Measurements from ENCODE around the gene LAIR2.
A peak's percentile ranks its signal among the peaks of the same experiment; 100 is the strongest.
"Not testable (repeated sequence)": the region's sequence is repeated elsewhere in the genome, so short reads cannot be mapped to it uniquely, and the experiment has no call there.

Gene LAIR2

DNA sequence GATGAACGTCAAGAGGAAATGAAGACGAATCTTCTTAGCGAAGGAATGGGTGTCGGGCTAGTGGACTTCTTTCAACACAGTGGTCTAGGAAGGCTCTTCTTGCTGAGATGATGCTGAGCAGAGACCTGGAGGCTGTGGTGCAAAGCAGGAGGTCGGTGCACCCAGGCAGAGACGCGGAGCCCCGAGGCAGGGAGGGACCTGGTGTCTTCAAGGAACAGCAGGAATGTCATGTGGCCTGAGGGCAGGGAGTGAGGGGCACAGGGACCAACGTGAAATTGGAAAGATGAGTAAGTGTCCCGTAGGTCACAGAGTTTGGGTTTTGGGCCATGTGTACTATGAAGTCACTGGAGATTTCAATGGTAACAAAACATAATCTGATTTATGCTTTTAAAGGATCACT, 18.2 kb upstream of the LAIR2 start:
- intact Hi-C loops (cut with DNase I): no loop called here
- DNase-seq: no peak

- intact Hi-C loops (cut with DNase I): no loop called here
- no peak for DNase-seq
Measured at GRCh38 chr19:54485851-54486250, 16.8 kb upstream of the LAIR2 start.

DNA sequence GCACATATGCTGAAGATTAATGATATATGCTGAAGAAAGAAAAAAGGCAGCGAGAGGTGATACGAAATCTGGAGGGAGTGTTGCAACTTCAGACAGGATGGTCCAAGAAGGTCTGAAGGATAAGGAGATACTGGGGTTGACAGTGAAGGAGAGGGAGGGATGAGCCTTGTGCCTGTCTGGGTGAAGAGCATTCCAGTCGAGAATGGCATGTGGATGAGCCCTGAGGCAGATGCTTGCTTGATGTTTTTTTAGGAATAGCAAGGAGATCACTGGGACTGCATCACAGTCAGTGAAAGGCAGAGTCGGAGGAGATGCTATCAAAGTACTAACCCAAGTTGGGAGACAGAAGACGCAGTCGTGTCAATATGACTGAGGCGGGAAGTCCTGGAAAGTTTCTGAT, 13.3 kb upstream of the LAIR2 start:
- DNase-seq: no peak
- intact Hi-C loops (cut with DNase I): no loop called here

DNA sequence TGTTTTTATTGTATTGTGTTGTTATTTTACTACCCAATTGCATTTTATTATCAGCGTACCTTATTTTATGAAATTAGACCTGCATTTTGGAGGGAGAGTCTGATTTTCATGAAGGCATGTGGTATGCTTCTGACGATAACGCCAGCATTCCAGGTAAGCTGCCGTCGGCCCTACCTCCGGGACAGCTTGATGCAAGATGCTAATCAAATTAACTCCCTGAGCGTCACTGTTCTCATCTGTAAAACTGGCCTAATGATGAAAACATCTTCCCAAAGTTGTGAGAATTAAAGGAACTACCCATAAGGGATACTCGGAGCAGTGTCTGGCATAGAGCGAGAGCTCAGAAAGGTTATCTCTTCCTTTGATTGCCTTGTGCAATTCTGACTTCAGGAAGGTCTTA, 12.9 kb upstream of the LAIR2 start:
- intact Hi-C loops (cut with DNase I): no loop called here
- DNase-seq: no peak

DNA sequence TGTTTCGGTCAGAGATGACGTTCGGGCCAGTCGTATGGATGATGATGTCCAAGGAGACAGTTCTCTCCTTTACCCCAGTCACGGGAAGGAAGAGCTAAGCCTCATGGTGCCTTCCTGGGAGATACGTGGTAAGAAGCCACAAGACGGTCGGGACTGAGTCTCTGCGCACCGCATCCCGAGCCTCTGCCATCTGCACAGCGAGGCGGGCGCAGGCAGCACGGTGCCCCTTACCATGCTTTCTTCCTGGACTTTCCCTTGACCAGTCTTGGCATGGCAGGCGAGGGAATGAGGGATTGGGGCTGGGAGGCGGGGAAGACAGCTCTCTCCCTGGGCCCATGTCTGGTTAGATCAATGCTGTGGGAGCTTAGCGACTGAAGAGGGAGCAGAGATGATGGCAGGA, 10.1 kb upstream of the LAIR2 start:
- DNase-seq: no peak
- intact Hi-C loops (cut with DNase I): no loop called here

DNA sequence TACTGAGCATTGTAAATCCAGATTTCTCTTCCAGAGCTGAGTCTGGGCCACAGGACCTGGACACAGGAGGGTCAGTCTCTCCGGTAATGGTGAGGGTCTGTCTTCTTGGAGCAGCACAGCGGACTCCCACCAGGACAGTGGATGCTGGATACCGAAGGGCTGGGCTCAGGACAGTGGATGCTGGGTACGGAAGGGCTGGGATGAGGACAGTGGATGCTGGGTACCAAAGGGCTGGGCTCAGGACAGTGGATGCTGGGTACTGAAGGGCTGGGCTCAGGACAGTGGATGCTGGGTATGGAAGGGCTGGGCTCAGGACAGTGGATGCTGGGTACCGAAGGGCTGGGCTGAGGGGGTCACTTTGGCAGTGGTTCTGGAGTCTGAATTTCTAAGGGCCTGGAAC, 9.6 kb upstream of the LAIR2 start:
- intact Hi-C loops (cut with DNase I); DNase-seq: not testable (repeated sequence)

- intact Hi-C loops (cut with DNase I): no loop called here
- DNase-seq: no peak
Measured at GRCh38 chr19:54493967-54494585, 8.6 kb upstream of the LAIR2 start.

- DNase-seq; intact Hi-C loops (cut with DNase I): not testable (repeated sequence)
Measured at GRCh38 chr19:54495284-54495683, 7.3 kb upstream of the LAIR2 start.

- DNase-seq; intact Hi-C loops (cut with DNase I): not testable (repeated sequence)
Measured at GRCh38 chr19:54497747-54498450, 4.7 kb upstream of the LAIR2 start.

GRCh38 chr19:54498451-54498772, 4.2 kb upstream of the LAIR2 start:
- intact Hi-C loops (cut with DNase I); DNase-seq: not testable (repeated sequence)

- intact Hi-C loops (cut with DNase I); DNase-seq: not testable (repeated sequence)
Measured at GRCh38 chr19:54505542-54505941, 2.9 kb downstream of the LAIR2 start.

GRCh38 chr19:54506079-54506478, 3.4 kb downstream of the LAIR2 start:
- DNase-seq: no peak
- intact Hi-C loops (cut with DNase I): no loop called here

DNA sequence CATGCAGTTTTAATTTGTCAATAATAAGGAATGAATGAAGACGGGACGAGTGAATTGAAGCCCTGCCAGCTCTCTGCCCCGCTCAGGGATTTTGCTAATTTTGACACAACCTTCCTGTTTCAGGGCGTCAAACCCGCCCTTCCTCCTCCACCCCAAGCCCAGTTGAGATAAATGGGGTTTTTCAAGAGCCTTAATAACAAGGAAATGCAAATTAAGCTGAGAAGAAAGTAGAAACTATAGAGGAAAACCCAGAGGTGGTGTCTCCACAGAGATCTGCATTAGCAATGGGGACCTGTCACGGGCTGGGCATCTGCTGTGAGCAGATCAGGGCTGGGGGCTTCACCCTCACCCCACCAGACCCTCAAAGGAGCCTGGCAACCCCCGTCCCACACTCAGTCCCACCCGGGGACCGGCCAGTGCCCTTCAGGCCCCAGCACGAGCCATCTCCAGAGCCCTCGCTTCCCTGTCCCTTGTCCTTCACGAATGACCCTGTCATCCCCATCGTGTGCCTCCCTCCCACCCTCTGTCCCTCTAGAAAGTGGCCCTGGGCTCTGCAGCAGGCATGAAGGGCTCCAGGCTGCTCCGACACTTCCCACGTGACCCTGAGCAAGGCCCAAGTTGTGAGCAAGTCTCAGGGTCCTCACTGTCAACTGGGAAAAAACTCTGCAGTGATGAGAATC, 4.5 kb downstream of the LAIR2 start:
- intact Hi-C loops (cut with DNase I); DNase-seq: not testable (repeated sequence)

DNA sequence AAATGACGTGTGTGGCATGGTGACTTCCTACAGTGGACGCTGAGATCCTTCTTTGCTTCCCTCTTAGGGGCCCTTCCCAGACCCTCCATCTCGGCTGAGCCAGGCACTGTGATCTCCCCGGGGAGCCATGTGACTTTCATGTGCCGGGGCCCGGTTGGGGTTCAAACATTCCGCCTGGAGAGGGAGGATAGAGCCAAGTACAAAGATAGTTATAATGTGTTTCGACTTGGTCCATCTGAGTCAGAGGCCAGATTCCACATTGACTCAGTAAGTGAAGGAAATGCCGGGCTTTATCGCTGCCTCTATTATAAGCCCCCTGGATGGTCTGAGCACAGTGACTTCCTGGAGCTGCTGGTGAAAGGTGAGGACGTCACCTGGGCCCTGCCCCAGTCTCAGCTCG, 5.2 kb downstream of the LAIR2 start:
- no peak for DNase-seq
- intact Hi-C loops (cut with DNase I): no loop called here

- DNase-seq; intact Hi-C loops (cut with DNase I): not testable (repeated sequence)
Measured at GRCh38 chr19:54508487-54508886, 5.9 kb downstream of the LAIR2 start.

DNA sequence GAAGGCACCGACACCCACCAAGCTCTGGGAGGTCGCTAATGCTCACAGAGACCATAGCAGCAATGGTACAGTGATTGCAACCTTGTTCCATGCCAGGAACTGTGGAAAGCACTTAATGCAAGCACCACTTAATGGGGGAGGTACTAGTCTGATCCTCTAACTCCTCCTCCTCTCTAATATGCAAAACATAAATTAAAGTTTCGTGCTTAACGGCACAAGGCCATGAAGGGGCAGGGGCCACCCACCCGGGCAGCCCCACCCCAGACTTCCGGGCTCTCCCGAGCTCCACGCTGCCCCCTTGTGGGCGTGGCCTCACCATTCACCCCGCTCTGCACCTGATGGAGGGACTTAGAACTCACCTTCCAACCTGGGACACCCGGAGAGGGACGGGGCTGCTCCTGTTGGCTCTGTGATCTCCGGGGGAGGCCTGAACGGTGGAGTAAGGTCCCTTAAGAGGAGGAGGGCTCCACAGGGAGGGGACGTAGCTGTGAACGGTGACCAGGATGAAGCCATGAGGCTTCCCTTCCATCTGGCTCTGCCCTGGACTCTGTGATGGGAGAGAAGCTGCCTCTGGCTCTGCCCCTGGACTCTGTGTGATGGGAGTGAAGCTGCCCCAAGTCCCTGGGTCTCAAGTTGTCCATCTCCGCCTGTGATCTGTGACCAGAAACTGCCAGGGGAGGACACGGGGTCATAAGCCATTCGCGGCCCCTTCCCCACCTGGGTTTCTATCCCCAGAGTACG, 6.7 kb downstream of the LAIR2 start:
- DNase-seq; intact Hi-C loops (cut with DNase I): not testable (repeated sequence)

GRCh38 chr19:54515156-54515555, 12.5 kb downstream of the LAIR2 start:
- intact Hi-C loops (cut with DNase I): no loop called here

DNA sequence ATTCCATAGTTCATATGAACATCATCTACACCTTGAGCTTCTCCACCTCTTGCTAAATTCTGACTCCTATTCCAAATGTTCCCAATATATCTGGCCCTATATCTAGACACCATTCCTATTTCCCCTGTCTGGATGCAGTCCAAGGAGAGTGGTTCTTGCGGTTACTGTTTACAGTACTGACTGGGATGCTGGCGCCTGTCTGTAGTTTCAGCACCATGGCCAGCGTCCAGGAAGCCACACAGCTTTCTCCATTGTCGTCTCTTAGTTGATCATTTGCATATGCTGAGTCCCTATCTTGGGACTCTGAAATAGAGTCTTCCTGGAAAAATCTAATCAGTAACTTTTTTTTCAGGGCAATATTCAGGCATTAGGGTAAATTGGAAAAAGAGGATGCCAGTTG, 14.9 kb downstream of the LAIR2 start:
- intact Hi-C loops (cut with DNase I): no loop called here

More at GRCh38 chr19:54515156-54515555, 12.5 kb downstream of the LAIR2 start:
- DNase-seq: no peak

DNA sequence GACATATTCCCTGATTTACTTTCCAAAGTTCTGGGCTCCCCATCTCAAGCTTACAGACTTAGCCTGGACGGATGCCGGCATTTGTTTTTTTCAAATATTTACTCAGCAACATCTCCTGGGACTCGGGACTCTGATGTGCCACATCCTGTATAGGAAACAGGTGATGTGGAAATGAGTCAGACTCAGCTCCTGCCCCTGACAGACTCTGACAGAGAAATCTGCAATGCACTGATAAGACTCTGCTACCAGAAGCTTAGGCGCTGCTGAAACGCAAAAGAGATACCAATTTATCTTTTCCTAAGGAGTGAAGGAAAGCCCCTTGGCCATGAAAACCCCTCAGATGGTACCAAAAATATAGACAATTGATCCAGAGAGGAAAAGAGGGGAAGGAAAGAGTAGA, 16.2 kb downstream of the LAIR2 start:
- peak in 5 of 42 donors; percentile 8 to 43 (median 18) for DNase-seq
- intact Hi-C loops (cut with DNase I): no loop called here

More for the DNA sequence above, 14.9 kb downstream of the LAIR2 start:
- DNase-seq: peak in 26 of 42 donors; percentile 9 to 73 (median 34)
